Suprapubic skin (tissue), 4 donors: ENCODE measurements around the gene CIB4. TPM values are rescaled to one million over a fixed set of nuclear protein-coding genes. Genes with fewer than 3 reads are reported as not detected.
A peak's percentile ranks its signal among the peaks of the same experiment; 100 is the strongest.

Experiments used
- DNase-seq, 2 donors: peaks; one replicate each; pipeline ENCODE4 v3.0.0-alpha.2; 2019; ENCODE audit warnings: low spot score in 2 of 2
- H3K27ac ChIP-seq: fragments of 200-600 bp; sonication (generic); one replicate; pipeline ENCODE4 v1.5.1; 2019
- H3K27me3 ChIP-seq: fragments of 200-600 bp; sonication (generic); one replicate; pipeline ENCODE4 v1.5.1; 2019
- H3K36me3 ChIP-seq: fragments of 200-600 bp; sonication (generic); one replicate; pipeline ENCODE4 v1.5.1; 2019
- H3K4me1 ChIP-seq: fragments of 200-600 bp; sonication (generic); one replicate; pipeline ENCODE4 v1.5.1; 2019
- H3K4me3 ChIP-seq: fragments of 200-600 bp; sonication (generic); one replicate; pipeline ENCODE4 v1.5.1; 2019; ENCODE audit warnings: mild to moderate bottlenecking
- H3K9me3 ChIP-seq: fragments of 200-600 bp; sonication (generic); one replicate; pipeline ENCODE4 v1.5.1; 2019
- CTCF ChIP-seq, 2 donors: fragments of 200-600 bp in 1 of 2; fragments of 450-650 bp in 1 of 2; sonication (generic) in 1 of 2; IDR thresholded peaks; one replicate each; pipeline ENCODE4 v1.5.1; 2016 to 2019; ENCODE audit warnings: antibody characterized with exemption in 2 of 2, mild to moderate bottlenecking in 1 of 2, moderate library complexity in 1 of 2
- EP300 ChIP-seq: sonication (generic); formaldehyde crosslinking; IDR thresholded peaks from one replicate; pipeline ENCODE4 v1.6.1; 2017; ENCODE audit warnings: antibody characterized with exemption
- POLR2A ChIP-seq, 2 donors: fragments of 450-650 bp; IDR thresholded peaks; one replicate each; pipeline ENCODE4 v1.6.1; 2017; ENCODE audit warnings: antibody characterized with exemption in 2 of 2, mild to moderate bottlenecking in 2 of 2, moderate library complexity in 2 of 2
- POLR2AphosphoS5 ChIP-seq, 3 donors: sonication (generic); formaldehyde crosslinking; IDR thresholded peaks; one replicate each; pipeline ENCODE4 v1.6.1; 2017; ENCODE audit warnings: antibody characterized with exemption in 3 of 3
- WGBS: methylation state at CpG from one replicate; pipeline ENCODE4 v1.1.5; 2018; 5-methylcytosine and 5-hydroxymethylcytosine counted together
- total RNA-seq, 4 donors: library from RNA; depleted of rRNA; stranded (reverse); fragments of >200 nt; gene quantifications; one replicate each; pipeline ENCODE4 v1.1.0, GENCODE V29; 2016

Gene CIB4
- total RNA-seq, 4 donors from 2014 or later: not detected

- H3K4me1 ChIP-seq: no peaks in the 10 kb centered on the region
- no peaks in the 10 kb centered on the region for H3K36me3 ChIP-seq
- H3K27ac ChIP-seq: no peak overlapping the region
- no peaks in the 10 kb centered on the region for H3K9me3 ChIP-seq
- TF ChIP-seq POLR2A (IDR thresholded peaks at IDR 0.05): no peak
- TF ChIP-seq POLR2AphosphoS5 (IDR thresholded peaks at IDR 0.05): no peak
- no peak for TF ChIP-seq CTCF (IDR thresholded peaks at IDR 0.05)
- no peak for TF ChIP-seq EP300
- 81% methylated on average over 12 of the region's 12 CpGs for WGBS
- peaks cover 19% of the 10 kb centered on the region for H3K27me3 ChIP-seq
- H3K4me3 ChIP-seq: no peak overlapping the region
- DNase-seq: peak; percentile 22 to 55
Measured at GRCh38 chr2:26532301-26533250, 108.6 kb downstream of the CIB4 start.

Other genes starting within 250 kb of the CIB4 start
- under 1 TPM in 1 of 4 donors, not detected in 3; 0.26 TPM for gene DRC1, start 239.4 kb downstream of the CIB4 start, total RNA-seq
- gene OTOF, start 163.2 kb downstream of the CIB4 start, total RNA-seq: under 1 TPM in 3 of 4 donors, not detected in 1; 0.16 to 0.39 (median 0.17) TPM
- gene KCNK3, start 51.4 kb upstream of the CIB4 start, total RNA-seq: 1 to 10 TPM in 2 of 4 donors, under 1 TPM in 1, not detected in 1; 0.83 to 1.2 (median 1.1) TPM
- 100 to 1,000 TPM in 1 of 4 donors, 10 to 100 TPM in 3; 76.3 to 114 (median 86.2) TPM for gene SLC35F6, start 122.9 kb upstream of the CIB4 start, total RNA-seq
- gene CENPA, start 144.7 kb upstream of the CIB4 start, total RNA-seq: 1 to 10 TPM; 1.9 to 3.9 (median 3.0) TPM
- not detected for gene DPYSL5, start 206.8 kb upstream of the CIB4 start, total RNA-seq